ENCODE measurements around the gene ANXA8L1.
"Not testable (repeated sequence)": the region's sequence is repeated elsewhere in the genome, so short reads cannot be mapped to it uniquely, and the experiment has no call there.

Gene ANXA8L1

GRCh38 chr10:46397767-46398166, 22.2 kb downstream of the ANXA8L1 start:
- not testable (repeated sequence) for DNase-seq (ENCODE audit: low read depth, low spot score)

- not testable (repeated sequence) for DNase-seq (ENCODE audit: low read depth, low spot score)
Measured at GRCh38 chr10:46398212-46398886, 22.8 kb downstream of the ANXA8L1 start.

- DNase-seq (ENCODE audit: low read depth, low spot score), result not testable (repeated sequence)
Measured at GRCh38 chr10:46409556-46409955, 34.0 kb downstream of the ANXA8L1 start.

- not testable (repeated sequence) for DNase-seq (ENCODE audit: low read depth, low spot score)
Measured at GRCh38 chr10:46411123-46411522, 35.5 kb downstream of the ANXA8L1 start.

- DNase-seq (ENCODE audit: low read depth, low spot score), result not testable (repeated sequence)
Measured at GRCh38 chr10:46412665-46413064, 37.1 kb downstream of the ANXA8L1 start.

GRCh38 chr10:46415291-46415690, 39.7 kb downstream of the ANXA8L1 start:
- DNase-seq (ENCODE audit: low read depth, low spot score), result not testable (repeated sequence)

- DNase-seq (ENCODE audit: low read depth, low spot score), result not testable (repeated sequence)
Measured at GRCh38 chr10:46418283-46418682, 42.7 kb downstream of the ANXA8L1 start.

- DNase-seq (ENCODE audit: low read depth, low spot score), result not testable (repeated sequence)
Measured at GRCh38 chr10:46419570-46420379, 44.2 kb downstream of the ANXA8L1 start.

GRCh38 chr10:46423550-46423949, 48.0 kb downstream of the ANXA8L1 start:
- not testable (repeated sequence) for DNase-seq (ENCODE audit: low read depth, low spot score)

GRCh38 chr10:46440942-46441341, 65.4 kb downstream of the ANXA8L1 start:
- DNase-seq (ENCODE audit: low read depth, low spot score), result not testable (repeated sequence)

Data from smooth muscle cell of the brain vasculature (primary cell).